Umbilical cord (tissue), 2 donors: ENCODE data around the gene CACNA2D1. TPM values are rescaled to one million over a fixed set of nuclear protein-coding genes. Genes with fewer than 3 reads are reported as not detected.

Experiments used
- DNase-seq: peaks from one replicate; pipeline ENCODE4 v3.0.0-alpha.2; 2015; ENCODE audit warnings: low spot score
- total RNA-seq: library from RNA; depleted of rRNA; stranded (reverse); fragments of >200 nt; gene quantifications from one replicate; pipeline ENCODE4 v1.2.3, GENCODE V29; 2014; ENCODE audit warnings: low replicate concordance; ENCODE audit not compliant: insufficient read depth

The CACNA2D1 gene
- total RNA-seq, 1 donor from 2014 or later = 33.5 TPM

DNA sequence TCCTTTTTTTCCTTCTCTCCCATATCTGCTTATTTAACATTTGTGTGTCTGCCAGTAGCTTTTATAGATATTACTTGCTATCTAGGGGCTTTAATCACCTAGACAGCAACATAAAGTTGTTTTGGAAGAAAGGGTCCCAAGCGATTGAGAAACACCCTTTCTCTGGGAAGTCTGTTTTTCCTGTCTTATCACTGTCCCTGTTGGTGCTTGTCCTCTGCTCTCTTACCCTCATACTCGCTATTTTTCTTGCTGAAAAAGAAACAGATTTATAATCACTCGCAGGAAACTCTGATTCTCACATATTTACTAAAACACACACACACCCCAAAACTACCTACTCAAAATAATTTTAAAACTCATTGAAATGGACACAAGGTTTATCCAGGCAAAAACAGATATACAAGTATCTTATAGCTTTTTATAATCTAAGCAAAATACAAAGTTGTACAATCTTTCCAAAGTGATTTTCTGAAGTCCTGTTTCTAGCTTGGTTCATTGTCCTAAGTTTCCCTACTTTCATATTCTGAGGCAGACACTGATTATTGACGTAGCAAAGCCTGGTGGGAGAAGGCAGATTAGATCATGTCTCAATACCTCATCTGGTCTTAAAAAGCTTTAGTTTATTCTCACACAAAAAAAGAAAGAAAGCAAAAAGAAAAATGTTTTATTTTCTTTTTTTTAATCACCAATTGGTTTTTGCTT, 157.3 kb downstream of the CACNA2D1 start:
- no peak for DNase-seq

GRCh38 chr7:82284936-82285519, 158.5 kb downstream of the CACNA2D1 start:
- DNase-seq = no peak

- DNase-seq = no peak
These were observed 168.2 kb downstream of the CACNA2D1 start for GRCh38 chr7:82275342-82275741.

- DNase-seq = no peak
These were observed 168.9 kb downstream of the CACNA2D1 start for GRCh38 chr7:82274681-82275080.

DNA sequence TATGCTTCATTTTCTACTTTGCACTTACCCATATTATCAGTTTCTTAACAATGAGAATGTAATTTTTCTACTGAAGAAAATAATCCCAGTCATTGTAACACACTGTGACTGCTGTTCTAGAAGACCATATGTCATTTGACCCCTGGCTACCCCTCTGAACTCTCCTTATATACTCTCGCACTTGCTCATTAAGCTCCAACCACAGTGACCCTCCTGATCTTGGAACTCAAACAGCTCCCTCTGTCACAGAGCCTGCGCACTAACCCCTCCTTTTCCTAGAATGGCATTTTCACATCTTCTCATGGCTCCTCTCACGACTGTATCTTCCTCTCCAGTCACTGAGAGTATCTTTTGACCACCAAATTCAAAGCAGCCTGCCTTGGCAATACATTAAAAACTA, 169.7 kb downstream of the CACNA2D1 start:
- no peak for DNase-seq

GRCh38 chr7:82270870-82271269, 172.7 kb downstream of the CACNA2D1 start:
- no peak for DNase-seq

DNA sequence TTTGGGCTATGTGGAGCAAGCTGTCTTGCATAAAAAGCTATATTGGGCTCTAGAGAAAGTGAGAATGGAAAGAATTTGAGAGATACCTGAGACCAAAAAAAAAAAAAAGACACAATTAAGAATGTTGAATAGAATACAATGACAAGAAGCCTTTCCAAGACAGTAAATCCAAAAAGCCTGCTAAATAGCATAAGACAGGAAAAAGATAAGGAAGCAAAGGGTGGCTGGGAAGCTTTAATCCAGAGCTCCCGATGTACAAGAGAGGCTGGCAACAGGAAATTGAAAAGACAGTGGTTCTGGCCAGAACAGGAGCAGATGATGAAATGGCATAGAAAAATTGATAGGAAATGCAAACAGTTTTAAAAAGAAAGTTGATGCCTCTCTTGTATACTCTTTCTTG, 174.9 kb downstream of the CACNA2D1 start:
- no peak for DNase-seq

DNA sequence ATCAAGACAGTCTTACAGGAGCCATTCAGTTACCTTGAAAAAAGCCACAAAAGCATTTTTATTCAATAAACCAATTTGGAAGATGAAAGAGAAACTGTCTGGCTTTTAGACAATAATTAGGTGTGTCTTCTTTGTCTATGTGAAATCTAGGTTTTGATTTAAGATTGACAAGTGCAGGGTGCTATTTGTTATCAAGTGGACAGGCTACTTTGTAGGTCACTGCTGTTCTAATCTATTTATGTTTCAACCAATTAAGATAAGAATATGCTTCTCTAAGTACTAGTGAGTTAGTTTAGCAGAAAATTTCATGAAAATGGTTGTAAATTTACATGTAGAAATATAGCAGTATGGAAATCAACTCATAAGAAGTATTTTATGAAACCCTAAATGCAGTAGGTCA, 177.5 kb downstream of the CACNA2D1 start:
- DNase-seq = no peak

GRCh38 chr7:82264783-82265305, 178.7 kb downstream of the CACNA2D1 start:
- DNase-seq = no peak

DNA sequence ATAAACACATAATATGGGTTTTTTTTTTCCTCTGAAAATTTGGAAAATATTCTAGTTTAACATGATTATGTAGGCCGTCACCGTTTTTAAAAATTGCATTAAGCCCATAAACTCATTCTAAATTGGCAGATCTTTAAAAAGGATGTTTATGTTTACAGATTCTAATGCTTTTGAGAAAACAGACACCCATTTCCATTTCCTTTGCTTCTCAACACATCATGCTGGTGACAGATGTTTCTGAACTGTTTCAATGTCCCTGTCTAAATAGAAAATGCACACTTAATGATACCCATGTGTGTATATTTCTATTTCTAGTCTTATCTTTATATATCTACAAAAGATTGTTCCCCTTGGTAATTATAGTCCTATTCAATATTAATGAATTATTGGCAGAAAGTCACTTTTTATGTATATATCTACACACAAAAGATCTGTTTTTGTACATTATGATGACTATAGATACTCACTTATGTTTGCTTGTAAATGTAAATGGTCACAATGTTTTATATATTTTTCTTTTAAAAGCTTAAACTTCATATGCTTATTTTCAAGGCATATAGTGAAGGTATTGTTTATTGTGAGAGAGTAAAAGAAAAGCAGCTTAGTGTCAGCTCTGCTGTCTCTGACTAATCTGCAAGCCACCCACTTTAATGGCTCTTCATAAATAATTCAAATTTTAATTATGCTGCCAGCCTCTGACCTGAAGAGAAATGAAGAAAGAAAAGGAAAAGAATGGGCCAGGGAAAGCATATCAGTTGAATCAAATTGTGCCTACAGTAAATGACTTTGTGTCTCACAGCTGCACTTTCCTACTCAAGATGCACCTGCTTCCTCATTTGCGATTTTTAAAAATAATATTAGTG, 179.4 kb downstream of the CACNA2D1 start:
- no peak for DNase-seq

- no peak for DNase-seq
These were observed 185.4 kb downstream of the CACNA2D1 start for GRCh38 chr7:82258181-82258580.

- DNase-seq = no peak
These were observed 186.4 kb downstream of the CACNA2D1 start for GRCh38 chr7:82257118-82257695.

- no peak for DNase-seq
These were observed 187.9 kb downstream of the CACNA2D1 start for GRCh38 chr7:82255706-82256105.

GRCh38 chr7:82250598-82250997, 193.0 kb downstream of the CACNA2D1 start:
- DNase-seq = no peak

DNA sequence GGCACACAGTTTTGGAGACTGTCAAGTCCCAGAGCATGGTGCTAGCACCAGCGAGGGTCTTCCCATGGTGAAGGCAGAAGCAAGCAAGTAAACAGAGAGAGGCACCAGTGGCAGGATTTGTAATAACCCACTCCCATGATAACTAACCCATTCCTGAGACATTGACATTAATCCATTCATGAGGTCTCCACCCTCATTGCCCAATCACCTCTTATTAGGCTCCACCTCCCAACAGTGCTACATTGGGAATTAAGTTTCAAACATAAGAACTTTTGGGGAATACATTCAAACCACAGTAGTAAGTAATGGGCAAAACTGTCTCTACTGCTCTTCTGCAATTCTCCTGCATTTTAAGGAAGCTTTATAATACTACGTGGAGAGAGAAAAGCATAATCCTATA, 193.6 kb downstream of the CACNA2D1 start:
- no peak for DNase-seq

GRCh38 chr7:82247814-82248433, 195.7 kb downstream of the CACNA2D1 start:
- DNase-seq = no peak

DNA sequence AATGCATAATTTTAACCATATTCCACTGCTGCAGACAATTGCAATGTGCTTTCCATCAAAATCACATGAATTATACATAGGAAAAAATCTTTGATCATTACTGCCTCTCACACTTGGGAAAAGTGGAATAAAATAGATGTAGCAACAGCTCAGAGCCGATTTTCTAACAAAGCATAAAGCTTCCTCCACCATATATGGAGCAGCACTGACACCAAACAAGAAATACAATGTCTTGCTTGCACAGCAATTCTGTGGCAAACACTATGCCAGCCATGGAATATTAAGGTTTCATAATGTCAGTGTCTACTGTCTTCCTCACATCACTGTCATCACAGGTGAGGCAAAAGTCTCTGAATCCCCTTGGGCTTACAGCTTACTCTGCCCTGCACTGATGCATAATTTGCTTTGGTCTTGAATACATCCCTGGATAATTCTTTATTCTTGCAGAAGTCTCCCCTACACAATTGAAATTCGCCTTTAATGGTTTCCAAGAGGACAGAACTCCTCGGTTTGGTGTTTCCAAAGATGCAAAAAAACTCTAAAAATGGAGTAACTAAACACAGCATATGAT, 198.5 kb downstream of the CACNA2D1 start:
- DNase-seq = no peak

- no peak for DNase-seq
These were observed 202.2 kb downstream of the CACNA2D1 start for GRCh38 chr7:82241356-82241755.

DNA sequence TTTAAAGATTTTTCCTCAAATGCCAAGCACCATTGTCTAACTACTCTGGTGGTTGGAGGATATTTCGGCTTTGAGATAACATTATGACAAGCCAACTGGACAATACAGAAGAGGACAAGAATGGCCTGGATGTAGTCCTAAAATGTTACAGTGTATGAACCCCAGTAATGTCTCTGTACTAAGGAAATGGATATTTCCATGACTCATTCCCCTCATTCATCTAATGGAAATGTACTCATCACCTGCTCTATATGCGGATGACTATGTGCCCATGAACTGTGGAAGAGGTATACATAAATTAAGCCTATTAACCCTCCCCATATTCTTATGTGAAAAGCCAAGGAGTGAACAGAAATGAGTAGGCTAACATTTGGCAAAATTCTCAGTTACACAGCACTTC, 207.9 kb downstream of the CACNA2D1 start:
- DNase-seq = no peak

DNA sequence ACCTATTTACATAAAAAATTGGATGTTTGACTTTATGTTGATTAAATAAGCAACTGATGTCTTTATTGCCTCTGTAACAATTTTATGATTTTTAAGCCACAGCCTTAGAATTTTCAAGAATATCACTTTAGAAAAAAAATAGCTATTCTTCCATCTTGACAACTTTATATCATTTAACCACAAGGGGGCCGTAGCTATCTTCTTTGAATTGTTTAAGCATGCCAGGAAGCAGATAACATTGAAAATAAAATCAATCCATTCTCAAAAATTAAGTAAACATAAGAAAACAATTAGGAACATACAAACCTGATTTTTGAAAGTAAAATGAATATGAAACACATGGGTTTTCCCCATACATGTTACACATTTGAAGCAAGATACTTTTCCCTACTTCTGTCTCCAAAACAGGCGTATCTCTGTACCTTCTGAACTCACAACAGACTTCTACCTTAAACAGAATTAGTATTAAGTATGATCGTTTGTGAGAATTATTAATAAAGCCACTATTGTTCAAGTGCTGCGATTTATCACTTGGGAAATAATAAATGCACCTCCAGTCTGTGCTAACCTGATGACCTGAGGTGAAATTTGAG, 209.0 kb downstream of the CACNA2D1 start:
- peak; percentile 70 for DNase-seq
